ENCODE measurements around the gene LMO1.

The LMO1 gene

GRCh38 chr11:8232849-8233606 is 30.6 kb downstream of the LMO1 start:
- ChIA-PET CTCF (interaction anchor here (0.8 to 1.0 kb wide), 2 partner anchors 14 to 334 kb away, joined by 3 to 5 read pairs; no protein-coding TSS in a partner anchor), POLR2A (no interaction called here)
- TF ChIP-seq FOXK2 (IDR thresholded peaks at IDR 0.05) (no peak), BHLHE40 (IDR thresholded peaks at IDR 0.05; ENCODE audit: borderline replicate concordance) (no peak), SUZ12 (IDR thresholded peaks at IDR 0.05) (no peak), ELF4 (IDR thresholded peaks at IDR 0.05) (no peak), HDGF (IDR thresholded peaks at IDR 0.05; ENCODE audit: borderline replicate concordance) (no peak), ZNF384 (IDR thresholded peaks at IDR 0.05) (no peak), FOXM1 (IDR thresholded peaks at IDR 0.05; ENCODE audit: borderline replicate concordance) (no peak), CTBP1 (IDR thresholded peaks at IDR 0.05; ENCODE audit: borderline replicate concordance) (no peak), NFRKB (IDR thresholded peaks at IDR 0.05) (no peak), SP1 (IDR thresholded peaks at IDR 0.05) (no peak), L3MBTL2 (conservative IDR thresholded peaks at IDR 0.05) (no peak), PKNOX1 (IDR thresholded peaks at IDR 0.05) (no peak), TARDBP (IDR thresholded peaks at IDR 0.05) (no peak), FOXA1 (IDR thresholded peaks at IDR 0.05) (no peak), LEF1 (IDR thresholded peaks at IDR 0.05; ENCODE audit: borderline replicate concordance) (no peak), ARNT (IDR thresholded peaks at IDR 0.05) (no peak)
- no peak for DNase-seq (ENCODE audit: extremely low spot score)

GRCh38 chr11:8232414-8232813 is 31.3 kb downstream of the LMO1 start:
- CTCF ChIA-PET: interaction anchor here (0.8 to 1.0 kb wide), 2 partner anchors 13 to 334 kb away, joined by 3 to 5 read pairs; no protein-coding TSS in a partner anchor
- POLR2A ChIA-PET: no interaction called here
- no peak for DNase-seq (ENCODE audit: extremely low spot score)
- TF ChIP-seq FOXM1 (IDR thresholded peaks at IDR 0.05; ENCODE audit: borderline replicate concordance) (no peak), TARDBP (IDR thresholded peaks at IDR 0.05) (no peak), NFRKB (IDR thresholded peaks at IDR 0.05) (no peak), ELF4 (IDR thresholded peaks at IDR 0.05) (no peak), FOXK2 (IDR thresholded peaks at IDR 0.05) (no peak), LEF1 (IDR thresholded peaks at IDR 0.05; ENCODE audit: borderline replicate concordance) (no peak), BHLHE40 (IDR thresholded peaks at IDR 0.05; ENCODE audit: borderline replicate concordance) (no peak), L3MBTL2 (conservative IDR thresholded peaks at IDR 0.05) (no peak)

GRCh38 chr11:8231979-8232378 is 31.7 kb downstream of the LMO1 start:
- TF ChIP-seq BHLHE40 (IDR thresholded peaks at IDR 0.05; ENCODE audit: borderline replicate concordance) (no peak), NFRKB (IDR thresholded peaks at IDR 0.05) (no peak), ELF4 (IDR thresholded peaks at IDR 0.05) (no peak), PKNOX1 (IDR thresholded peaks at IDR 0.05) (no peak), CTBP1 (IDR thresholded peaks at IDR 0.05; ENCODE audit: borderline replicate concordance) (no peak), TARDBP (IDR thresholded peaks at IDR 0.05) (no peak), LEF1 (IDR thresholded peaks at IDR 0.05; ENCODE audit: borderline replicate concordance) (no peak), L3MBTL2 (conservative IDR thresholded peaks at IDR 0.05) (no peak), SP1 (IDR thresholded peaks at IDR 0.05) (no peak), HDGF (IDR thresholded peaks at IDR 0.05; ENCODE audit: borderline replicate concordance) (no peak), ZNF384 (IDR thresholded peaks at IDR 0.05) (no peak), ARNT (IDR thresholded peaks at IDR 0.05) (no peak), FOXM1 (IDR thresholded peaks at IDR 0.05; ENCODE audit: borderline replicate concordance) (no peak), FOXA1 (IDR thresholded peaks at IDR 0.05) (no peak), FOXK2 (IDR thresholded peaks at IDR 0.05) (no peak), SUZ12 (IDR thresholded peaks at IDR 0.05) (no peak)
- DNase-seq (ENCODE audit: extremely low spot score): no peak
- CTCF ChIA-PET: interaction anchor here (0.8 to 1.0 kb wide), 3 partner anchors 13 to 335 kb away, joined by 3 to 5 read pairs (median 3); no protein-coding TSS in a partner anchor
- POLR2A ChIA-PET: no interaction called here

- ChIA-PET POLR2A (no interaction called here), CTCF (interaction anchor here (0.6 to 1.0 kb wide), 3 partner anchors 13 to 97 kb away, joined by 3 read pairs; no protein-coding TSS in a partner anchor)
- no peak for TF ChIP-seq BHLHE40 (IDR thresholded peaks at IDR 0.05; ENCODE audit: borderline replicate concordance)
- TF ChIP-seq FOXA1 (IDR thresholded peaks at IDR 0.05): no peak
- TF ChIP-seq PKNOX1 (IDR thresholded peaks at IDR 0.05): no peak
- TF ChIP-seq ELF4 (IDR thresholded peaks at IDR 0.05): no peak
- TF ChIP-seq LEF1 (IDR thresholded peaks at IDR 0.05; ENCODE audit: borderline replicate concordance): no peak
- TF ChIP-seq TARDBP (IDR thresholded peaks at IDR 0.05): no peak
- no peak for TF ChIP-seq SP1 (IDR thresholded peaks at IDR 0.05)
- no peak for TF ChIP-seq CTBP1 (IDR thresholded peaks at IDR 0.05; ENCODE audit: borderline replicate concordance)
- no peak for TF ChIP-seq L3MBTL2 (conservative IDR thresholded peaks at IDR 0.05)
- no peak for TF ChIP-seq NFRKB (IDR thresholded peaks at IDR 0.05)
- TF ChIP-seq FOXK2 (IDR thresholded peaks at IDR 0.05): no peak
- no peak for TF ChIP-seq FOXM1 (IDR thresholded peaks at IDR 0.05; ENCODE audit: borderline replicate concordance)
- TF ChIP-seq ZNF384 (IDR thresholded peaks at IDR 0.05): no peak
- TF ChIP-seq HDGF (IDR thresholded peaks at IDR 0.05; ENCODE audit: borderline replicate concordance): no peak
- DNase-seq (ENCODE audit: extremely low spot score): no peak
Observed at GRCh38 chr11:8230921-8231847, 32.5 kb downstream of the LMO1 start.
